Measurements from ENCODE around the gene MGAT3. TPM values are rescaled to one million over a fixed set of nuclear protein-coding genes. Genes with fewer than 3 reads are reported as not detected.

Gene MGAT3
- total and polyA plus RNA-seq, 2 of the 13 experiments (the other 11 are each of a cell fraction or from before 2014, with no cell fraction given), result 0.11 to 0.15 TPM

- peak; percentile 92 for TF ChIP-seq HBP1 (CRISPR knock-in tag; IDR thresholded peaks at IDR 0.05; ENCODE audit: low read depth)
- peak; percentile 64; the same call in 1 of the 2 replicates for TF ChIP-seq CSRNP1 (CRISPR knock-in tag; IDR thresholded peaks at IDR 0.05)
- no peak for TF ChIP-seq ZNF335 (CRISPR knock-in tag; IDR thresholded peaks at IDR 0.05)
- TF ChIP-seq ZNF326 (CRISPR knock-in tag; IDR thresholded peaks at IDR 0.05; ENCODE audit: borderline replicate concordance), result no peak
- peak; percentile 67; the same call in 1 of the 2 replicates for TF ChIP-seq ZNF329 (CRISPR knock-in tag; IDR thresholded peaks at IDR 0.05; ENCODE audit: low read depth)
- no peak for TF ChIP-seq ZNF468 (CRISPR knock-in tag; IDR thresholded peaks at IDR 0.05)
- TF ChIP-seq ZNF564 (CRISPR knock-in tag; IDR thresholded peaks at IDR 0.05), result no peak; the same call in none of the 2 replicates
- peak; percentile 36; the same call in 1 of the 2 replicates for TF ChIP-seq IRX3 (CRISPR knock-in tag; IDR thresholded peaks at IDR 0.05; ENCODE audit: borderline replicate concordance, low read depth)
- no peak for TF ChIP-seq ZSCAN21 (CRISPR knock-in tag; IDR thresholded peaks at IDR 0.05; ENCODE audit: borderline replicate concordance)
- no peak for TF ChIP-seq CBX2 (IDR thresholded peaks at IDR 0.05; ENCODE audit: low read depth, low read length)
- TF ChIP-seq CBX2 (CRISPR knock-in tag; IDR thresholded peaks at IDR 0.05; ENCODE audit: low read depth), result no peak
- no peak for TF ChIP-seq MLXIP (CRISPR knock-in tag; IDR thresholded peaks at IDR 0.05; ENCODE audit: borderline replicate concordance)
- TF ChIP-seq ZNF652 (CRISPR knock-in tag; IDR thresholded peaks at IDR 0.05; ENCODE audit: borderline replicate concordance, low read depth), result peak; percentile 45; the same call in 1 of the 2 replicates
- peak; percentile 86 for TF ChIP-seq SP2 (CRISPR knock-in tag; IDR thresholded peaks at IDR 0.05)
- no peak for TF ChIP-seq NFKBIZ (CRISPR knock-in tag; IDR thresholded peaks at IDR 0.05)
- no peak for TF ChIP-seq GTF2F1 (IDR thresholded peaks at IDR 0.05; ENCODE audit: low read length)
- TF ChIP-seq DPF2 (CRISPR knock-in tag; IDR thresholded peaks at IDR 0.05; ENCODE audit: borderline replicate concordance, low read depth), result no peak
- peak; percentile 13; the same call in 1 of the 2 replicates for TF ChIP-seq ZBTB42 (CRISPR knock-in tag; IDR thresholded peaks at IDR 0.05)
- TF ChIP-seq ELF3 (CRISPR knock-in tag; IDR thresholded peaks at IDR 0.05), result no peak; the same call in 1 of the 2 replicates
- TF ChIP-seq ZNF703 (CRISPR knock-in tag; IDR thresholded peaks at IDR 0.05; ENCODE audit: borderline replicate concordance), result no peak
- TF ChIP-seq PCBP2 (optimal IDR thresholded peaks at IDR 0.05; ENCODE audit: low read depth, low read length, poor library complexity, severe bottlenecking), result no peak
- no peak for TF ChIP-seq ISX (CRISPR knock-in tag; conservative IDR thresholded peaks at IDR 0.05)
- TF ChIP-seq HDAC2 (CRISPR knock-in tag; IDR thresholded peaks at IDR 0.05), result 0 out of 2 replicates have a peak, but pooled peaks have one; percentile 21
- peak; percentile 71 for TF ChIP-seq FOSL2 (CRISPR knock-in tag; IDR thresholded peaks at IDR 0.05)
- peak; percentile 63; the same call in 1 of the 2 replicates for TF ChIP-seq RFX5 (IDR thresholded peaks at IDR 0.05; ENCODE audit: low read depth, low read length)
Observed at GRCh38 chr22:39519681-39520225, 62.9 kb downstream of the MGAT3 start (continued).
